Small intestine (tissue), 7 donors: ENCODE results near the gene JAKMIP2. TPM values are rescaled to one million over a fixed set of nuclear protein-coding genes. Genes with fewer than 3 reads are reported as not detected.
"Not testable (repeated sequence)": the region's sequence is repeated elsewhere in the genome, so short reads cannot be mapped to it uniquely, and the experiment has no call there.

ENCODE experiments used
- DNase-seq, 2 donors: peaks; one replicate each; pipeline versions ENCODE4 v3.0.0 to v3.0.0-alpha.2; 2013
- FAIRE-seq: peaks from 2 replicates; lab custom pipeline; 2012; peaks lifted over from hg19 to GRCh38; lab: Jason Lieb, UNC
- H3K27ac ChIP-seq, 3 donors: one replicate each; pipeline ENCODE4 v1.5.1; 2013; ENCODE audit warnings: low read length in 2 of 3, mild to moderate bottlenecking in 2 of 3, control low read depth in 1 of 3, inconsistent platforms in 1 of 3, low read depth in 1 of 3, moderate library complexity in 1 of 3
- H3K27me3 ChIP-seq, 3 donors: one replicate each; pipeline ENCODE4 v1.6.1; 2013; ENCODE audit warnings: low read length in 3 of 3, inconsistent platforms in 1 of 3; ENCODE audit not compliant: control insufficient read depth in 3 of 3, insufficient read depth in 3 of 3
- H3K36me3 ChIP-seq, 3 donors: one replicate each; pipeline ENCODE4 v1.6.1; 2013; ENCODE audit warnings: low read length in 3 of 3, inconsistent platforms in 1 of 3, low read depth in 1 of 3, mild to moderate bottlenecking in 1 of 3, moderate library complexity in 1 of 3; ENCODE audit not compliant: control insufficient read depth in 3 of 3, insufficient read depth in 2 of 3
- H3K4me1 ChIP-seq, 3 donors: one replicate each; pipeline ENCODE4 v1.6.1; 2013; ENCODE audit warnings: low read length in 2 of 3, inconsistent platforms in 1 of 3, low read depth in 1 of 3, mild to moderate bottlenecking in 1 of 3, moderate library complexity in 1 of 3; ENCODE audit not compliant: control insufficient read depth in 3 of 3, insufficient read depth in 2 of 3
- H3K4me3 ChIP-seq, 3 donors: one replicate each; pipeline ENCODE4 v1.5.1; 2013; ENCODE audit warnings: low read length in 3 of 3, control low read depth in 1 of 3, inconsistent platforms in 1 of 3, low read depth in 1 of 3, mild to moderate bottlenecking in 1 of 3, moderate library complexity in 1 of 3
- H3K9me3 ChIP-seq, 2 donors: one replicate each; pipeline ENCODE4 v1.6.1; 2013; ENCODE audit warnings: low read depth in 1 of 2, low read length in 1 of 2; ENCODE audit not compliant: control insufficient read depth in 2 of 2, insufficient read depth in 1 of 2
- WGBS, 3 donors: extraction: QIAGEN DNeasy Blood & Tissue Kit; methylation state at CpG; one replicate each; pipeline ENCODE4 v1.1.7; 2013; 5-methylcytosine and 5-hydroxymethylcytosine counted together
- polyA plus RNA-seq, 4 donors: library from polyadenylated mRNA; stranded (reverse) in 3 of 4; unstranded in 1 of 4; fragments of 200-250 nt in 3 of 4; fragments of 120-200 nt in 1 of 4; gene quantifications; one replicate each; pipeline versions ENCODE4 v1.2.1 to v1.2.3, GENCODE V29; 2013
- donor health status: healthy with polysubstance abuse.
- donor health status: control.
- donor health status: control.
- donor health status: Bipolar disorder and iron deficiency.
- donor health status: healthy.

JAKMIP2 gene
- polyA plus RNA-seq, 4 donors: 0.22 to 1.0 (median 0.42) TPM

GRCh38 chr5:147601652-147602051, 180.9 kb downstream of the JAKMIP2 start:
- Histone ChIP-seq H3K4me3 (no peak overlapping the region), H3K36me3 (no peaks in the 10 kb centered on the region), H3K27ac (no peak overlapping the region), H3K27me3 (peaks cover 0 to 2% (median 0%) of the 10 kb centered on the region in 3 donors), H3K4me1 (no peaks in the 10 kb centered on the region), H3K9me3 (no peaks in the 10 kb centered on the region)
- FAIRE-seq: no peak
- WGBS, 3 donors: 3 to 40% (median 13%) methylated on average over 1 of the region's 1 CpG
- no peak for DNase-seq

GRCh38 chr5:147591120-147591519, 191.4 kb downstream of the JAKMIP2 start:
- 44 to 74% (median 57%) methylated on average over 1 of the region's 1 CpG for WGBS, 3 donors

GRCh38 chr5:147590096-147590495, 192.4 kb downstream of the JAKMIP2 start:
- H3K4me1 ChIP-seq: no peaks in the 10 kb centered on the region
- H3K27ac ChIP-seq: no peak overlapping the region
- DNase-seq: no peak
- no peaks in the 10 kb centered on the region for H3K9me3 ChIP-seq
- no peak overlapping the region for H3K4me3 ChIP-seq
- H3K27me3 ChIP-seq: no peaks in the 10 kb centered on the region
- H3K36me3 ChIP-seq: no peaks in the 10 kb centered on the region
- no peak for FAIRE-seq

More at GRCh38 chr5:147591120-147591519, 191.4 kb downstream of the JAKMIP2 start:
- FAIRE-seq: no peak
- Histone ChIP-seq H3K4me3 (no peak overlapping the region), H3K4me1 (no peaks in the 10 kb centered on the region), H3K27ac (no peak overlapping the region), H3K27me3 (no peaks in the 10 kb centered on the region), H3K36me3 (no peaks in the 10 kb centered on the region), H3K9me3 (no peaks in the 10 kb centered on the region)
- DNase-seq: no peak

GRCh38 chr5:147586832-147587231, 195.7 kb downstream of the JAKMIP2 start:
- Histone ChIP-seq H3K36me3 (no peaks in the 10 kb centered on the region), H3K27ac (no peak overlapping the region), H3K27me3 (no peaks in the 10 kb centered on the region), H3K9me3 (no peaks in the 10 kb centered on the region), H3K4me1 (no peaks in the 10 kb centered on the region), H3K4me3 (no peak overlapping the region)
- no peak for DNase-seq
- WGBS, 3 donors: 77 to 87% (median 82%) methylated on average over 1 of the region's 1 CpG
- FAIRE-seq: no peak

GRCh38 chr5:147586221-147586620, 196.3 kb downstream of the JAKMIP2 start:
- H3K4me3 ChIP-seq: no peak overlapping the region
- H3K27me3 ChIP-seq: no peaks in the 10 kb centered on the region
- no peaks in the 10 kb centered on the region for H3K4me1 ChIP-seq
- no peak for FAIRE-seq
- H3K27ac ChIP-seq: no peak overlapping the region
- H3K36me3 ChIP-seq: no peaks in the 10 kb centered on the region
- H3K9me3 ChIP-seq: no peaks in the 10 kb centered on the region
- DNase-seq: no peak
- WGBS, 3 donors: 78 to 84% (median 83%) methylated on average over 4 of the region's 4 CpGs

GRCh38 chr5:147582272-147582671, 200.3 kb downstream of the JAKMIP2 start:
- H3K9me3 ChIP-seq, H3K4me1 ChIP-seq, H3K27me3 ChIP-seq, H3K4me3 ChIP-seq, H3K36me3 ChIP-seq, DNase-seq, H3K27ac ChIP-seq, FAIRE-seq: not testable (repeated sequence)
- 69 to 85% (median 71%) methylated on average over 6 of the region's 6 CpGs for WGBS, 3 donors

GRCh38 chr5:147580418-147580817, 202.1 kb downstream of the JAKMIP2 start:
- H3K27ac ChIP-seq, H3K4me3 ChIP-seq, FAIRE-seq, H3K9me3 ChIP-seq, H3K36me3 ChIP-seq, H3K4me1 ChIP-seq, H3K27me3 ChIP-seq, DNase-seq: not testable (repeated sequence)
- 93 to 97% (median 94%) methylated on average over 7 of the region's 7 CpGs for WGBS, 3 donors

- peak; percentile 49 to 60 for DNase-seq
- WGBS, 3 donors: 34 to 40% (median 35%) methylated on average over 8 of the region's 8 CpGs
- peaks cover 0 to 7% of the 10 kb centered on the region in 2 donors for H3K9me3 ChIP-seq
- H3K4me3 ChIP-seq: no peak overlapping the region
- no peak overlapping the region for H3K27ac ChIP-seq
- FAIRE-seq: no peak
- no peaks in the 10 kb centered on the region for H3K27me3 ChIP-seq
- peaks cover 0 to 3% (median 0%) of the 10 kb centered on the region in 3 donors for H3K4me1 ChIP-seq
- H3K36me3 ChIP-seq: no peaks in the 10 kb centered on the region
These were observed 204.1 kb downstream of the JAKMIP2 start for GRCh38 chr5:147578228-147579024.
